K562 (cell line): Measurements from ENCODE around the gene ZNF598. TPM values are rescaled to one million over a fixed set of nuclear protein-coding genes. Genes with fewer than 3 reads are reported as not detected.
A peak's percentile ranks its signal among the peaks of the same experiment; 100 is the strongest.

ENCODE experiments used
- CUX1 ChIP-seq: fragments of 200-800 bp; sonication (Bioruptor generic); IDR thresholded peaks from 2 replicates; pipeline ENCODE4 v1.6.1; 2016; ENCODE audit warnings: missing genetic modification characterization, missing compliant biosample characterization
- MAX ChIP-seq: sonication (generic); formaldehyde crosslinking; IDR thresholded peaks from 2 replicates; pipeline ENCODE4 v1.9.0; 2022; ENCODE audit warnings: mild to moderate bottlenecking, missing genetic modification reagents
- PHF20 ChIP-seq: fragments of 450-650 bp; IDR thresholded peaks from 2 replicates; pipeline ENCODE4 v1.6.1; 2018; ENCODE audit not compliant: partially characterized antibody
- SMARCC2 ChIP-seq: fragments of 450-650 bp; IDR thresholded peaks from 2 replicates; pipeline ENCODE4 v1.6.1; 2017; ENCODE audit warnings: antibody characterized with exemption, moderate library complexity, mild to moderate bottlenecking, low read depth
- ZNF121 ChIP-seq: sonication (generic); formaldehyde crosslinking; conservative IDR thresholded peaks from 2 replicates; pipeline ENCODE4 v1.8.0; 2022; ENCODE audit warnings: missing genetic modification reagents
- polyA plus RNA-seq, 8 experiments: library from polyadenylated mRNA; depleted of rRNA in 4 of 8; stranded (reverse) in 5 of 8; unstranded in 3 of 8; fragments of >200 nt; fragmentation: Nextera tagmentation in 2 of 8; fragmentation: Illumina TruSeq in 1 of 8; extraction: Ambion mirVana in 2 of 8; extraction: Trizol in 1 of 8; gene quantifications; 2 replicates each; pipeline versions ENCODE4 v1.2.1 to v1.2.3, GENCODE V29; 2011 to 2014; ENCODE audit warnings: inconsistent platforms in 1 of 8, missing spikeins in 1 of 8
- total RNA-seq, 7 experiments: library from RNA; depleted of rRNA in 6 of 7; stranded (reverse); fragments of >200 nt in 6 of 7; fragmentation: Illumina TruSeq in 2 of 7; extraction: Trizol in 2 of 7; gene quantifications; 2 replicates each; pipeline versions ENCODE4 v1.2.1 to v1.2.3, GENCODE V29; 2011 to 2021; ENCODE audit warnings: low replicate concordance in 1 of 7

ZNF598 gene
- total and polyA plus RNA-seq, 9 of the 15 experiments (the other 6 are each of a cell fraction or from before 2014, with no cell fraction given): 0.11 to 115 (median 29.6) TPM

- TF ChIP-seq MAX (CRISPR knock-in tag) (0 out of 2 replicates have a peak, but pooled peaks have one; percentile 39), CUX1 (CRISPR knock-in tag) (no peak), PHF20 (no peak), ZNF121 (no peak), SMARCC2 (no peak)
Measured at GRCh38 chr16:2007081-2007836, 2.4 kb downstream of the ZNF598 start (continued).
